ENCODE results near the gene WAPL. TPM values are rescaled to one million over a fixed set of nuclear protein-coding genes. Genes with fewer than 3 reads are reported as not detected.

Gene WAPL
- total and polyA plus RNA-seq, 2 of the 13 experiments (the other 11 are each of a cell fraction or from before 2014, with no cell fraction given) = 13.2 to 43.5 TPM

DNA sequence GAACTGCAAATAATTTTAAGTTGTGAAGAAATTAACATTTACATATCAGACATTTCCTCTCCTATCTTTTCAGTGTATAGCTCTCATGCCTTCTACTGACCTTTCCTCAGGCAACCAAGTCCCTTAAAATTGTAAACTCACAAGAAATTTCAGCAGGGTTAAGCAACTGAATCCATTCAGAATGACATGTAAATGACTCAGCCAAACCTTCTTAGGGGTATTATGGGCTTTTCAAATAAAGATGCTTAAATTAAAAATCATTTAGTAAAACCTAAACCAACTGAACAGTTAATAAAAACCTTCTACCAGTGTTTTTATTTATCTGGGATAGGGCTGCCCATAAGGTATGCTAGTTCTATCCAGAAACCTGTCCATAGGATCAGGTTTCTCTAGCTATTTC, 20.7 kb downstream of the WAPL start:
- Histone ChIP-seq H3K4me3 (replicated peaks in 1 of 3; ENCODE audit: insufficient read depth in 1 of 3, low read depth in 2 of 3, low read length in 3 of 3) (no peak overlapping the region), H2AFZ (ENCODE audit: low read length) (no peak overlapping the region), H3K27ac (ENCODE audit: extremely low read length, insufficient read depth, low read length) (no peak overlapping the region), H3K27me3 (ENCODE audit: control insufficient read depth in 1 of 2, insufficient read depth in 2 of 2, low read length in 2 of 2) (no peaks in the 10 kb centered on the region), H3K4me2 (ENCODE audit: low read depth, low read length) (no peak overlapping the region), H3K9me3 (ENCODE audit: low read length) (no peaks in the 10 kb centered on the region), H4K20me1 (ENCODE audit: insufficient read depth, low read length) (peaks cover 16% of the 10 kb centered on the region), H3K4me1 (ENCODE audit: insufficient read depth, low read length) (peaks cover 17% of the 10 kb centered on the region; the same call in 1 of the 2 replicates), H3K9ac (ENCODE audit: insufficient read depth, low read depth, low read length) (no peak overlapping the region), H3K36me3 (replicated peaks in 1 of 2; ENCODE audit: control insufficient read depth in 1 of 2, insufficient read depth in 2 of 2, low read length in 2 of 2) (peaks cover 19 to 66% of the 10 kb centered on the region in 2 experiments), H3K79me2 (ENCODE audit: insufficient read depth, low read length) (peaks cover 70% of the 10 kb centered on the region)
- POLR2A ChIA-PET = no interaction called here
- CTCF ChIA-PET (ENCODE audit: low intra/inter-chr PET ratio, low total read pairs) = no interaction called here
- FAIRE-seq (no peak), ATAC-seq (no peak), DNase-seq (ENCODE audit: low spot score) (no peak)
- intact Hi-C loops (cut with micrococcal nuclease; ENCODE audit: unreplicated experiment) = no loop called here
- in situ Hi-C loops (cut with HindIII; ENCODE audit: extremely low pct_ligation_motif_present, low pct_unique_long_range_greater_than_20kb) = no loop called here
- no TSS peak for BruUV-seq (replicated peaks)
- TF ChIP-seq ZNF10 (CRISPR knock-in tag; IDR thresholded peaks at IDR 0.05; ENCODE audit: borderline replicate concordance, low read depth) (no peak), ZNF205 (CRISPR knock-in tag; IDR thresholded peaks at IDR 0.05) (no peak), ZNF792 (CRISPR knock-in tag; IDR thresholded peaks at IDR 0.05) (no peak), MED8 (CRISPR knock-in tag; IDR thresholded peaks at IDR 0.05; ENCODE audit: insufficient replicate concordance) (no peak), MTF1 (CRISPR knock-in tag; IDR thresholded peaks at IDR 0.05) (no peak), RARG (CRISPR knock-in tag; IDR thresholded peaks at IDR 0.05; ENCODE audit: low read depth) (no peak), ZNF652 (CRISPR knock-in tag; IDR thresholded peaks at IDR 0.05; ENCODE audit: borderline replicate concordance, low read depth) (no peak), KLF11 (CRISPR knock-in tag; IDR thresholded peaks at IDR 0.05) (no peak), BRCA1 (CRISPR knock-in tag; IDR thresholded peaks at IDR 0.05) (no peak), SCMH1 (CRISPR knock-in tag; IDR thresholded peaks at IDR 0.05; ENCODE audit: borderline replicate concordance) (no peak), SAP130 (CRISPR knock-in tag; IDR thresholded peaks at IDR 0.05; ENCODE audit: low read depth) (no peak), MXD4 (CRISPR knock-in tag; IDR thresholded peaks at IDR 0.05) (no peak), TEAD2 (CRISPR knock-in tag; IDR thresholded peaks at IDR 0.05) (no peak), ZNF768 (CRISPR knock-in tag; IDR thresholded peaks at IDR 0.05) (no peak), NR2F2 (IDR thresholded peaks at IDR 0.05; ENCODE audit: borderline replicate concordance, low read depth) (no peak), ZNF773 (CRISPR knock-in tag; IDR thresholded peaks at IDR 0.05; ENCODE audit: borderline replicate concordance) (no peak), ZNF282 (IDR thresholded peaks at IDR 0.05; ENCODE audit: partially characterized antibody) (no peak), ATRX (CRISPR knock-in tag; IDR thresholded peaks at IDR 0.05; ENCODE audit: borderline replicate concordance) (no peak)
- TF ChIP-seq, protein P1, sequence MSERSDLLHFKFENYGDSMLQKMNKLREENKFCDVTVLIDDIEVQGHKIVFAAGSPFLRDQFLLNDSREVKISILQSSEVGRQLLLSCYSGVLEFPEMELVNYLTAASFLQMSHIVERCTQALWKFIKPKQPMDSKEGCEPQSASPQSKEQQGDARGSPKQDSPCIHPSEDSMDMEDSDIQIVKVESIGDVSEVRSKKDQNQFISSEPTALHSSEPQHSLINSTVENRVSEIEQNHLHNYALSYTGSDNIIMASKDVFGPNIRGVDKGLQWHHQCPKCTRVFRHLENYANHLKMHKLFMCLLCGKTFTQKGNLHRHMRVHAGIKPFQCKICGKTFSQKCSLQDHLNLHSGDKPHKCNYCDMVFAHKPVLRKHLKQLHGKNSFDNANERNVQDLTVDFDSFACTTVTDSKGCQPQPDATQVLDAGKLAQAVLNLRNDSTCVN (CRISPR knock-in tag; IDR thresholded peaks at IDR 0.05; ENCODE audit: borderline replicate concordance) = no peak
- TF ChIP-seq, protein P2, sequence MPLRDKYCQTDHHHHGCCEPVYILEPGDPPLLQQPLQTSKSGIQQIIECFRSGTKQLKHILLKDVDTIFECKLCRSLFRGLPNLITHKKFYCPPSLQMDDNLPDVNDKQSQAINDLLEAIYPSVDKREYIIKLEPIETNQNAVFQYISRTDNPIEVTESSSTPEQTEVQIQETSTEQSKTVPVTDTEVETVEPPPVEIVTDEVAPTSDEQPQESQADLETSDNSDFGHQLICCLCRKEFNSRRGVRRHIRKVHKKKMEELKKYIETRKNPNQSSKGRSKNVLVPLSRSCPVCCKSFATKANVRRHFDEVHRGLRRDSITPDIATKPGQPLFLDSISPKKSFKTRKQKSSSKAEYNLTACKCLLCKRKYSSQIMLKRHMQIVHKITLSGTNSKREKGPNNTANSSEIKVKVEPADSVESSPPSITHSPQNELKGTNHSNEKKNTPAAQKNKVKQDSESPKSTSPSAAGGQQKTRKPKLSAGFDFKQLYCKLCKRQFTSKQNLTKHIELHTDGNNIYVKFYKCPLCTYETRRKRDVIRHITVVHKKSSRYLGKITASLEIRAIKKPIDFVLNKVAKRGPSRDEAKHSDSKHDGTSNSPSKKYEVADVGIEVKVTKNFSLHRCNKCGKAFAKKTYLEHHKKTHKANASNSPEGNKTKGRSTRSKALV (CRISPR knock-in tag; IDR thresholded peaks at IDR 0.05) = no peak
